SK-N-MC (cell line): Measurements from ENCODE around the gene DYRK1B.

Source experiments
- EZH2 ChIP-seq: fragments of 200-600 bp; sonication (generic); IDR thresholded peaks from one replicate; pipeline ENCODE4 v1.6.1; 2017; ENCODE audit warnings: antibody characterized with exemption
- POLR2AphosphoS5 ChIP-seq: IDR thresholded peaks from 2 replicates; pipeline ENCODE4 v1.6.1; 2012; ENCODE audit warnings: mild to moderate bottlenecking, low read depth, low read length, borderline replicate concordance

GRCh38 chr19:39870171-39870971 is 36.4 kb upstream of the DYRK1B start:
- TF ChIP-seq POLR2AphosphoS5 (no peak), EZH2 (no peak)
